ENCODE data around the gene PRDM16. TPM values are rescaled to one million over a fixed set of nuclear protein-coding genes. Genes with fewer than 3 reads are reported as not detected.

The PRDM16 gene
- total RNA-seq, 1 experiment from 2014 or later, result 6.1 TPM

- no peaks in the 10 kb centered on the region for H3K4me1 ChIP-seq (ENCODE audit: control insufficient read depth in 1 of 2, insufficient read depth in 2 of 2, low read length in 2 of 2)
- intact Hi-C loops (cut with micrococcal nuclease), result no loop called here
- no peak overlapping the region for H3K27ac ChIP-seq (ENCODE audit: low read depth, low read length)
- no peak overlapping the region for H3K4me2 ChIP-seq (ENCODE audit: low read length)
- H3K79me2 ChIP-seq (ENCODE audit: insufficient read depth, low read length), result no peaks in the 10 kb centered on the region
- H3K9me2 ChIP-seq (ENCODE audit: insufficient read depth), result no peaks in the 10 kb centered on the region
- peaks cover 13% of the 10 kb centered on the region; the same call in 1 of the 2 replicates for H3K27me3 ChIP-seq (ENCODE audit: insufficient read depth, low read length)
- no peak overlapping the region for H2AFZ ChIP-seq (ENCODE audit: low read depth, low read length, poor library complexity, severe bottlenecking)
- ChIA-PET CTCF (no interaction called here), POLR2A (no interaction called here), RAD21 (ENCODE audit: low non-redundant PET in 1 of 2, low total read pairs in 2 of 2, uncharacterized antibody in 2 of 2, unreplicated experiment in 2 of 2) (no interaction called here)
- H3K9me3 ChIP-seq (ENCODE audit: control insufficient read depth in 1 of 2, insufficient read depth in 1 of 2, low read depth in 1 of 2, low read length in 2 of 2), result no peaks in the 10 kb centered on the region
- no peak overlapping the region for H3K4me3 ChIP-seq (replicated peaks in 1 of 2; ENCODE audit: low read depth in 1 of 2, low read length in 2 of 2)
- H3K36me3 ChIP-seq (ENCODE audit: control insufficient read depth in 1 of 2, insufficient read depth in 2 of 2, low read length in 2 of 2), result no peaks in the 10 kb centered on the region
- no TSS peak for BruUV-seq (replicated peaks)
- H4K20me1 ChIP-seq (ENCODE audit: insufficient read depth), result no peaks in the 10 kb centered on the region
- DNase-seq (ENCODE audit: low read depth, low spot score) (no peak), ATAC-seq (no peak)
- TF ChIP-seq POLR2A (IDR thresholded peaks at IDR 0.05; ENCODE audit: borderline replicate concordance, extremely low read depth, insufficient read depth, insufficient read length) (no peak), RAD21 (IDR thresholded peaks at IDR 0.05; ENCODE audit: low read depth) (no peak), YY1 (IDR thresholded peaks at IDR 0.05; ENCODE audit: extremely low read depth, insufficient replicate concordance, low read depth, low read length) (no peak), POLR2AphosphoS5 (IDR thresholded peaks at IDR 0.05; ENCODE audit: low read depth, low read length) (no peak)
- H3K9ac ChIP-seq (ENCODE audit: low read length), result no peak overlapping the region
These were observed 16.5 kb upstream of the PRDM16 start for GRCh38 chr1:3052501-3052900.

GRCh38 chr1:3053366-3053980, 15.5 kb upstream of the PRDM16 start:
- Histone ChIP-seq H3K36me3 (ENCODE audit: control insufficient read depth in 1 of 2, insufficient read depth in 2 of 2, low read length in 2 of 2) (no peaks in the 10 kb centered on the region), H3K79me2 (ENCODE audit: insufficient read depth, low read length) (no peaks in the 10 kb centered on the region), H3K4me1 (ENCODE audit: control insufficient read depth in 1 of 2, insufficient read depth in 2 of 2, low read length in 2 of 2) (no peaks in the 10 kb centered on the region), H3K9me2 (ENCODE audit: insufficient read depth) (no peaks in the 10 kb centered on the region), H3K4me2 (ENCODE audit: low read length) (no peak overlapping the region), H4K20me1 (ENCODE audit: insufficient read depth) (no peaks in the 10 kb centered on the region), H3K27me3 (ENCODE audit: insufficient read depth, low read length) (peaks cover 13% of the 10 kb centered on the region; the same call in 1 of the 2 replicates), H3K9ac (ENCODE audit: low read length) (no peak overlapping the region), H3K4me3 (replicated peaks in 1 of 2; ENCODE audit: low read depth in 1 of 2, low read length in 2 of 2) (no peak overlapping the region), H3K27ac (ENCODE audit: low read depth, low read length) (no peak overlapping the region), H3K9me3 (ENCODE audit: control insufficient read depth in 1 of 2, insufficient read depth in 1 of 2, low read depth in 1 of 2, low read length in 2 of 2) (no peaks in the 10 kb centered on the region), H2AFZ (ENCODE audit: low read depth, low read length, poor library complexity, severe bottlenecking) (no peak overlapping the region)
- intact Hi-C loops (cut with micrococcal nuclease), result no loop called here
- no peak for ATAC-seq
- RAD21 ChIA-PET (ENCODE audit: low non-redundant PET in 1 of 2, low total read pairs in 2 of 2, uncharacterized antibody in 2 of 2, unreplicated experiment in 2 of 2), result no interaction called here
- no peak for DNase-seq (ENCODE audit: low read depth, low spot score)
- POLR2A ChIA-PET, result no interaction called here
- no TSS peak for BruUV-seq (replicated peaks)
- no peak for TF ChIP-seq YY1 (IDR thresholded peaks at IDR 0.05; ENCODE audit: extremely low read depth, insufficient replicate concordance, low read depth, low read length)
- TF ChIP-seq CBX3 (IDR thresholded peaks at IDR 0.05; ENCODE audit: low read depth), result no peak
- CTCF ChIA-PET, result no interaction called here
